ENCODE measurements around the gene ESYT3. TPM values are rescaled to one million over a fixed set of nuclear protein-coding genes. Genes with fewer than 3 reads are reported as not detected.
A peak's percentile ranks its signal among the peaks of the same experiment; 100 is the strongest.

ESYT3 gene, protein sequence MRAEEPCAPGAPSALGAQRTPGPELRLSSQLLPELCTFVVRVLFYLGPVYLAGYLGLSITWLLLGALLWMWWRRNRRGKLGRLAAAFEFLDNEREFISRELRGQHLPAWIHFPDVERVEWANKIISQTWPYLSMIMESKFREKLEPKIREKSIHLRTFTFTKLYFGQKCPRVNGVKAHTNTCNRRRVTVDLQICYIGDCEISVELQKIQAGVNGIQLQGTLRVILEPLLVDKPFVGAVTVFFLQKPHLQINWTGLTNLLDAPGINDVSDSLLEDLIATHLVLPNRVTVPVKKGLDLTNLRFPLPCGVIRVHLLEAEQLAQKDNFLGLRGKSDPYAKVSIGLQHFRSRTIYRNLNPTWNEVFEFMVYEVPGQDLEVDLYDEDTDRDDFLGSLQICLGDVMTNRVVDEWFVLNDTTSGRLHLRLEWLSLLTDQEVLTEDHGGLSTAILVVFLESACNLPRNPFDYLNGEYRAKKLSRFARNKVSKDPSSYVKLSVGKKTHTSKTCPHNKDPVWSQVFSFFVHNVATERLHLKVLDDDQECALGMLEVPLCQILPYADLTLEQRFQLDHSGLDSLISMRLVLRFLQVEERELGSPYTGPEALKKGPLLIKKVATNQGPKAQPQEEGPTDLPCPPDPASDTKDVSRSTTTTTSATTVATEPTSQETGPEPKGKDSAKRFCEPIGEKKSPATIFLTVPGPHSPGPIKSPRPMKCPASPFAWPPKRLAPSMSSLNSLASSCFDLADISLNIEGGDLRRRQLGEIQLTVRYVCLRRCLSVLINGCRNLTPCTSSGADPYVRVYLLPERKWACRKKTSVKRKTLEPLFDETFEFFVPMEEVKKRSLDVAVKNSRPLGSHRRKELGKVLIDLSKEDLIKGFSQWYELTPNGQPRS
- polyA plus RNA-seq: 1 to 10 TPM in 1 of 4 donors, under 1 TPM in 2, not detected in 1; 0.22 to 1.4 (median 0.31) TPM
- long read RNA-seq, donor 1: 0 reads
- long read RNA-seq, donor 2: 0 reads
- long read RNA-seq, donor 3: 0 reads
- long read RNA-seq, donor 4: 0 reads
- long read RNA-seq, donor 5: 0 reads
- long read RNA-seq, donor 6: 0 reads
- long read RNA-seq, donor 7: 0 reads
- long read RNA-seq, donor 8: 0 reads
- long read RNA-seq, donor 9: 0 reads
- long read RNA-seq, donor 10: 0 reads

DNA sequence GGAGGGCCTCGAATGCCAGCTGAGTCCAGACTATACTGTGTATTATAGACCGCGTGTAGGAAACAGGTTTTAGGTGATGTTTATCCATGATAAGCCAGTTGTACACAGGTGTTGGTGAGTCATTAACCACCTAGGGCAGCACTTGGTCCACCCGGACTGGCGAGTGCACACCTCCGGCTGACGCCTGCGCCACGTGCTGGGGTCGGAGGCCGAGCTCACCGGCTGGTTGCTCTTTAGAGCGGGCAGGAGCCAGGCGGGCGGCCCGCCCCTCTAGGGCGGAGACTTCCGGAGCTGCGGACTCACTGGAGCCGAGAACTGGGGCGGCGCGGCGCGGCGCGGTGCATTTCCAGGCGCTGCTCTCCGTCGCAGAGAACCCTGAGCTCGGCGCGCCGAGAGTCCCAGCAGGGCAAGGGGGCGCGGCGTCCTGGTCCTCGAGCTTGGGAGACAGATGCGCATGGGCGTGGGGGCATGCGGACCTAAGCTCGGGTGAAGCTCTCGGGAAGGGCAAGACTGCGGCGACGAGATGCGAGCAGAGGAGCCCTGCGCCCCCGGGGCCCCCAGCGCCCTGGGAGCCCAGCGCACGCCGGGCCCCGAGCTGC lies at the start of gene ESYT3:
ESYT3 (plus strand) TSS at position 341 of the 599 bp plus-strand sequence; CDS start at position 524, 183 bp downstream.
- Histone ChIP-seq H3K4me3 (ENCODE audit: low read depth in 1 of 3, low read length in 3 of 3) (peak within 1 kb of the TSS; percentile 5 to 54 (median 45)), H3K36me3 (ENCODE audit: control insufficient read depth in 3 of 3, insufficient read depth in 2 of 3, low read depth in 1 of 3, low read length in 3 of 3) (no peaks in the 10 kb centered on the region), H3K4me1 (ENCODE audit: control insufficient read depth in 3 of 3, insufficient read depth in 2 of 3, low read depth in 1 of 3, low read length in 2 of 3) (peaks cover 0 to 20% (median 8%) of the 10 kb centered on the region in 3 donors), H3K27ac (ENCODE audit: low read depth in 1 of 3, low read length in 2 of 3) (no peak within 1 kb of the TSS), H3K9me3 (ENCODE audit: control insufficient read depth in 2 of 2, insufficient read depth in 1 of 2, low read depth in 1 of 2, low read length in 1 of 2) (peaks cover 0 to 8% of the 10 kb centered on the region in 2 donors), H3K27me3 (ENCODE audit: control insufficient read depth in 3 of 3, insufficient read depth in 3 of 3, low read length in 3 of 3) (peaks cover 11 to 64% (median 21%) of the 10 kb centered on the region in 3 donors)
- peak; percentile 83 to 94 for DNase-seq
- 1 to 2% (median 1%) methylated on average over 38 to 54 of the region's 54 CpGs for WGBS, 3 donors
- no peak for FAIRE-seq

DNA sequence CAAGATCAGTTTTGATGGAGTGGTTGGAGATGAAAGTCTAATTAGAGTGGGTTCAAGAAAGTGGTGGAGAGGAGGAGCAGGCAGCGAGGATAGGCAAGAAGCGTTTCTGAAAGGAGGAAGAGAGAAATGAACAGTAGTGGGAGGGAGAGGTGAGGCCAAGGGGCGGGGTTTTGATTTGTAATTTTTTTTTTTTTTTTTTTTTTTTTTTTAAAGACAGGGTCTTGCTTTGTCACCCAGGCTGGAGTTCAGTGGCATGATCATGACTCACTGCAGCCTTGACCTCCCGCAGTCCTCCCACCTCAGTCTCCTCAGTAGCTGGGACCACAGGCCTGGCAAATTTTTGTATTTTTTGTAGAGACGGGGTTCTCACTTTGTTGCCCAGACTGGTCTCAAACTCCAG lies 49.4 kb upstream of the ESYT3 start:
- FAIRE-seq: no peak
- no peak overlapping the region for H3K27ac ChIP-seq (ENCODE audit: low read depth in 1 of 3, low read length in 2 of 3)
- no peaks in the 10 kb centered on the region for H3K9me3 ChIP-seq (ENCODE audit: control insufficient read depth in 2 of 2, insufficient read depth in 1 of 2, low read depth in 1 of 2, low read length in 1 of 2)
- no peak for DNase-seq
- no peaks in the 10 kb centered on the region for H3K36me3 ChIP-seq (ENCODE audit: control insufficient read depth in 3 of 3, insufficient read depth in 2 of 3, low read depth in 1 of 3, low read length in 3 of 3)
- WGBS, 3 donors: 83 to 90% (median 89%) methylated on average over 5 of the region's 5 CpGs
- H3K4me3 ChIP-seq (ENCODE audit: low read depth in 1 of 3, low read length in 3 of 3): no peak overlapping the region
- H3K4me1 ChIP-seq (ENCODE audit: control insufficient read depth in 3 of 3, insufficient read depth in 2 of 3, low read depth in 1 of 3, low read length in 2 of 3): no peaks in the 10 kb centered on the region
- H3K27me3 ChIP-seq (ENCODE audit: control insufficient read depth in 3 of 3, insufficient read depth in 3 of 3, low read length in 3 of 3): no peaks in the 10 kb centered on the region

- 80 to 92% (median 91%) methylated on average over 6 of the region's 6 CpGs for WGBS, 3 donors
- Histone ChIP-seq H3K4me1 (ENCODE audit: control insufficient read depth in 3 of 3, insufficient read depth in 2 of 3, low read depth in 1 of 3, low read length in 2 of 3) (no peaks in the 10 kb centered on the region), H3K4me3 (ENCODE audit: low read depth in 1 of 3, low read length in 3 of 3) (no peak overlapping the region), H3K27me3 (ENCODE audit: control insufficient read depth in 3 of 3, insufficient read depth in 3 of 3, low read length in 3 of 3) (no peaks in the 10 kb centered on the region), H3K27ac (ENCODE audit: low read depth in 1 of 3, low read length in 2 of 3) (no peak overlapping the region), H3K9me3 (ENCODE audit: control insufficient read depth in 2 of 2, insufficient read depth in 1 of 2, low read depth in 1 of 2, low read length in 1 of 2) (no peaks in the 10 kb centered on the region), H3K36me3 (ENCODE audit: control insufficient read depth in 3 of 3, insufficient read depth in 2 of 3, low read depth in 1 of 3, low read length in 3 of 3) (no peaks in the 10 kb centered on the region)
- FAIRE-seq (no peak), DNase-seq (no peak)
These were observed 45.2 kb upstream of the ESYT3 start for GRCh38 chr3:138389144-138389601.

DNA sequence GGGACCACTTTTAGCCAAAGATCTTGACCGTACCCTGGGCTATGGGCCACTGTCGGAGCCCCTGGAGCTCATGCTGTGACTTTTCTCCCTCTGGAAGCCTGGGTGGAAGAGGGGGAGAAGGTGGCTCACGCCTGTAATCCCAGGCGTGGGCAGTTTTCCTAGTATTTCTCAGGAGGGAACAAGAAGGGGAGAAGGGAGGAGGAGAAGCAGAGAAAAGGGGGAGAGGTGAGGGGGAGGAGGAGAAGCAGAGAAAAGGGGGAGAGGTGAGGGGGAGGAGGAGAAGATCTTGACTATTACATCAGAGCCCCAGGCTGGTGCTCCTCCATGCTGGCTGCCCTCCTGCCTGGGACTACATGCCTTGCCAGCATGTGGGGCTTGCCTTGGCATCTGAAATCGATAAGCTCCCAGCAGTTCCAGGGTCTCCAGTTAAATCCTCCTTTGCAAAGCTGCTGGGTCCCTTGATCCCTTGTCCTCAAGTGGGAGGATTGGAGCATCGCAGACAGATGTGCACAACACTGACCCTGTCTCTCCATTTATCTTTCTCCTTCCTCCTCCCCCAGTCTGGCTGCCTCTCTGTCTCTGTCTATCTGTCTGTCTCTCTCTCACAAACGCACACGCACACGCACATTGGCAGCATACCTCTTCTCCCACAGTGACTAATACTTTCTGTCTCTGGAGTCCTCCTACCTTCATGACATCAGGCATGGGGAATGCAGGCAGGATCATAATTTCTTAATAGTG lies 44.4 kb upstream of the ESYT3 start:
- WGBS, 3 donors: 73 to 78% (median 75%) methylated on average over 9 of the region's 9 CpGs
- no peaks in the 10 kb centered on the region for H3K9me3 ChIP-seq (ENCODE audit: control insufficient read depth in 2 of 2, insufficient read depth in 1 of 2, low read depth in 1 of 2, low read length in 1 of 2)
- H3K4me3 ChIP-seq (ENCODE audit: low read depth in 1 of 3, low read length in 3 of 3): no peak overlapping the region
- no peaks in the 10 kb centered on the region for H3K36me3 ChIP-seq (ENCODE audit: control insufficient read depth in 3 of 3, insufficient read depth in 2 of 3, low read depth in 1 of 3, low read length in 3 of 3)
- H3K4me1 ChIP-seq (ENCODE audit: control insufficient read depth in 3 of 3, insufficient read depth in 2 of 3, low read depth in 1 of 3, low read length in 2 of 3): no peaks in the 10 kb centered on the region
- no peaks in the 10 kb centered on the region for H3K27me3 ChIP-seq (ENCODE audit: control insufficient read depth in 3 of 3, insufficient read depth in 3 of 3, low read length in 3 of 3)
- H3K27ac ChIP-seq (ENCODE audit: low read depth in 1 of 3, low read length in 2 of 3): no peak overlapping the region
- FAIRE-seq: no peak
- no peak for DNase-seq

- Histone ChIP-seq H3K4me1 (ENCODE audit: control insufficient read depth in 3 of 3, insufficient read depth in 2 of 3, low read depth in 1 of 3, low read length in 2 of 3) (no peaks in the 10 kb centered on the region), H3K36me3 (ENCODE audit: control insufficient read depth in 3 of 3, insufficient read depth in 2 of 3, low read depth in 1 of 3, low read length in 3 of 3) (no peaks in the 10 kb centered on the region), H3K27me3 (ENCODE audit: control insufficient read depth in 3 of 3, insufficient read depth in 3 of 3, low read length in 3 of 3) (no peaks in the 10 kb centered on the region), H3K27ac (ENCODE audit: low read depth in 1 of 3, low read length in 2 of 3) (no peak overlapping the region), H3K9me3 (ENCODE audit: control insufficient read depth in 2 of 2, insufficient read depth in 1 of 2, low read depth in 1 of 2, low read length in 1 of 2) (no peaks in the 10 kb centered on the region), H3K4me3 (ENCODE audit: low read depth in 1 of 3, low read length in 3 of 3) (no peak overlapping the region)
- FAIRE-seq: no peak
- 84 to 92% (median 85%) methylated on average over 2 of the region's 2 CpGs for WGBS, 3 donors
- no peak for DNase-seq
These were observed 43.9 kb upstream of the ESYT3 start for GRCh38 chr3:138390582-138390932.

DNA sequence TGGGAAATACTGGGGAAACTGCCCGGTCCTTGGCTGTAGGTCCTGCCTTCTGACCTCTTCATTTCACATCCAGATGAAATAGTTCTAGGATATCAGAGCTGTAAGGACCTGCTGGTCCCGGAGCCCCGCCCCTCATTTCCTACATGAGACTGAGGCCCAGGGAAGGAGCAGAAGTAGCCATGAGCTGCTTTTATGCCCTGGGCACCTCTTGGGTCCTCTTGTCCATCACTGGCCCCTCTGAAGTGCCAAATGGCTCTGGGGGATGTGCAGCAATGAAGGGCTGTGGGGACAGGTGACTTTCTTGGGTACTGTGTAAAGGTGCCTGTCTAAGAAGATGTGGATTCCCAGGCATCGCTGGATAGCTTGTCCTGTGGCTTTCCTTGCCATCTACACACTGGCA lies 40.3 kb upstream of the ESYT3 start:
- no peak for DNase-seq
- FAIRE-seq: no peak
- no peaks in the 10 kb centered on the region for H3K27me3 ChIP-seq (ENCODE audit: control insufficient read depth in 3 of 3, insufficient read depth in 3 of 3, low read length in 3 of 3)
- no peak overlapping the region for H3K27ac ChIP-seq (ENCODE audit: low read depth in 1 of 3, low read length in 2 of 3)
- no peaks in the 10 kb centered on the region for H3K9me3 ChIP-seq (ENCODE audit: control insufficient read depth in 2 of 2, insufficient read depth in 1 of 2, low read depth in 1 of 2, low read length in 1 of 2)
- H3K4me3 ChIP-seq (ENCODE audit: low read depth in 1 of 3, low read length in 3 of 3): no peak overlapping the region
- H3K36me3 ChIP-seq (ENCODE audit: control insufficient read depth in 3 of 3, insufficient read depth in 2 of 3, low read depth in 1 of 3, low read length in 3 of 3): no peaks in the 10 kb centered on the region
- H3K4me1 ChIP-seq (ENCODE audit: control insufficient read depth in 3 of 3, insufficient read depth in 2 of 3, low read depth in 1 of 3, low read length in 2 of 3): no peaks in the 10 kb centered on the region
- WGBS, 3 donors: 84 to 92% (median 89%) methylated on average over 4 of the region's 4 CpGs

GRCh38 chr3:138394686-138395085 lies 39.7 kb upstream of the ESYT3 start:
- Histone ChIP-seq H3K4me1 (ENCODE audit: control insufficient read depth in 3 of 3, insufficient read depth in 2 of 3, low read depth in 1 of 3, low read length in 2 of 3) (no peaks in the 10 kb centered on the region), H3K9me3 (ENCODE audit: control insufficient read depth in 2 of 2, insufficient read depth in 1 of 2, low read depth in 1 of 2, low read length in 1 of 2) (no peaks in the 10 kb centered on the region), H3K27me3 (ENCODE audit: control insufficient read depth in 3 of 3, insufficient read depth in 3 of 3, low read length in 3 of 3) (no peaks in the 10 kb centered on the region), H3K36me3 (ENCODE audit: control insufficient read depth in 3 of 3, insufficient read depth in 2 of 3, low read depth in 1 of 3, low read length in 3 of 3) (no peaks in the 10 kb centered on the region), H3K27ac (ENCODE audit: low read depth in 1 of 3, low read length in 2 of 3) (no peak overlapping the region), H3K4me3 (ENCODE audit: low read depth in 1 of 3, low read length in 3 of 3) (no peak overlapping the region)
- DNase-seq: no peak
- 82 to 91% (median 88%) methylated on average over 5 of the region's 5 CpGs for WGBS, 3 donors
- FAIRE-seq: no peak

All from small intestine (tissue), 16 donors.